HG03575 (cell line): ENCODE data around the gene NNMT.

Source experiments
- ATAC-seq: cut with Tn5 transposase; IDR thresholded peaks from one replicate; pipeline ENCODE4 v1.9.1; 2021; ENCODE audit not compliant: unreplicated experiment, insufficient number of reproducible peaks, low FRiP score; ENCODE audit errors: extremely low read depth

NNMT gene

GRCh38 chr11:114295676-114296604, at the start of gene NNMT:
TSS of gene NNMT (plus strand) at chr11:114296399. CDS start at chr11:114296557, 158 bp downstream.
- no peak for ATAC-seq

GRCh38 chr11:114247070-114247789, 49.0 kb upstream of the NNMT start:
- ATAC-seq: no peak

GRCh38 chr11:114250180-114250579, 46.0 kb upstream of the NNMT start:
- ATAC-seq: no peak

GRCh38 chr11:114250993-114251814, 45.0 kb upstream of the NNMT start:
- no peak for ATAC-seq

- no peak for ATAC-seq
These were observed 44.3 kb upstream of the NNMT start for GRCh38 chr11:114251815-114252337.

GRCh38 chr11:114252767-114253166, 43.4 kb upstream of the NNMT start:
- ATAC-seq: no peak

- ATAC-seq: no peak
These were observed 42.4 kb upstream of the NNMT start for GRCh38 chr11:114253771-114254170.

- ATAC-seq: no peak
These were observed 41.5 kb upstream of the NNMT start for GRCh38 chr11:114254571-114255146.

- ATAC-seq: no peak
These were observed 40.9 kb upstream of the NNMT start for GRCh38 chr11:114255289-114255688.

- no peak for ATAC-seq
These were observed 39.8 kb upstream of the NNMT start for GRCh38 chr11:114256176-114256966.

- no peak for ATAC-seq
These were observed 39.3 kb upstream of the NNMT start for GRCh38 chr11:114256967-114257286.

- no peak for ATAC-seq
These were observed 38.3 kb upstream of the NNMT start for GRCh38 chr11:114257621-114258558.

- ATAC-seq: no peak
These were observed 37.5 kb upstream of the NNMT start for GRCh38 chr11:114258696-114259095.

GRCh38 chr11:114259124-114259526, 37.1 kb upstream of the NNMT start:
- ATAC-seq: no peak

- ATAC-seq: no peak
These were observed 36.6 kb upstream of the NNMT start for GRCh38 chr11:114259551-114259983.

- ATAC-seq: no peak
These were observed 36.1 kb upstream of the NNMT start for GRCh38 chr11:114260077-114260476.

- no peak for ATAC-seq
These were observed 35.7 kb upstream of the NNMT start for GRCh38 chr11:114260483-114260882.
